Neuronal stem cell (in vitro differentiated cells): Measurements from ENCODE around the gene FBXO34.
A peak's percentile ranks its signal among the peaks of the same experiment; 100 is the strongest.

Source experiments
- DNase-seq: peaks from one replicate; pipeline ENCODE4 v3.0.0-alpha.2; 2013; ENCODE audit warnings: low spot score
- H2AFZ ChIP-seq: one replicate; pipeline ENCODE4 v1.6.1; 2013; ENCODE audit warnings: mild to moderate bottlenecking, low read length, inconsistent platforms
- H2AK5ac ChIP-seq: 2 replicates; pipeline ENCODE4 v1.6.1; 2013; ENCODE audit warnings: low read depth, mild to moderate bottlenecking, inconsistent platforms, low read length, moderate library complexity, mixed read lengths
- H2BK120ac ChIP-seq: 2 replicates; pipeline ENCODE4 v1.6.1; 2013; ENCODE audit warnings: low read depth, mild to moderate bottlenecking, inconsistent platforms, low read length, moderate library complexity, mixed read lengths
- H2BK12ac ChIP-seq: one replicate; pipeline ENCODE4 v1.6.1; 2013; ENCODE audit warnings: low read length, inconsistent platforms
- H2BK15ac ChIP-seq: 2 replicates; pipeline ENCODE4 v1.6.1; 2013; ENCODE audit warnings: mild to moderate bottlenecking, low read length, inconsistent platforms, mixed read lengths
- H2BK5ac ChIP-seq: one replicate; pipeline ENCODE4 v1.6.1; 2013; ENCODE audit warnings: inconsistent platforms, mild to moderate bottlenecking, low read length, moderate library complexity
- H3K14ac ChIP-seq: one replicate; pipeline ENCODE4 v1.6.1; 2013; ENCODE audit warnings: low read length, inconsistent platforms
- H3K18ac ChIP-seq: 2 replicates; pipeline ENCODE4 v1.6.1; 2013; ENCODE audit warnings: low read length, inconsistent platforms
- H3K23ac ChIP-seq: 2 replicates; pipeline ENCODE4 v1.6.1; 2013; ENCODE audit warnings: low read depth, mild to moderate bottlenecking, mixed read lengths, low read length, inconsistent platforms; ENCODE audit not compliant: poor library complexity
- H3K27ac ChIP-seq: replicated peaks from 3 replicates; pipeline ENCODE4 v1.5.1; 2013; ENCODE audit warnings: low read length, inconsistent platforms
- H3K27me3 ChIP-seq, 3 experiments: 2 replicates each; pipeline ENCODE4 v1.6.1; 2013; ENCODE audit warnings: low read length in 3 of 3, mild to moderate bottlenecking in 2 of 3, inconsistent platforms in 1 of 3, low read depth in 1 of 3, mixed read lengths in 1 of 3, moderate library complexity in 1 of 3; ENCODE audit not compliant: control insufficient read depth in 3 of 3, insufficient read depth in 3 of 3
- H3K36me3 ChIP-seq, 2 donors: replicated peaks in 1 of 2; 2 replicates each; pipeline ENCODE4 v1.6.1; 2013; ENCODE audit warnings: low read length in 2 of 2; ENCODE audit not compliant: control insufficient read depth in 2 of 2, insufficient read depth in 2 of 2
- H3K4ac ChIP-seq: 2 replicates; pipeline ENCODE4 v1.6.1; 2013; ENCODE audit warnings: inconsistent platforms, mild to moderate bottlenecking, low read length, moderate library complexity
- H3K4me1 ChIP-seq, 2 donors: 1 replicate in 1 of 2; 2 replicates in 1 of 2; pipeline ENCODE4 v1.6.1; 2013; ENCODE audit warnings: low read length in 2 of 2, low read depth in 1 of 2; ENCODE audit not compliant: control insufficient read depth in 2 of 2, insufficient read depth in 1 of 2
- H3K4me2 ChIP-seq: one replicate; pipeline ENCODE4 v1.6.1; 2013; ENCODE audit warnings: mild to moderate bottlenecking, low read length, inconsistent platforms; ENCODE audit not compliant: insufficient read depth, poor library complexity, severe bottlenecking
- H3K4me3 ChIP-seq, 2 donors: 2 replicates each; pipeline ENCODE4 v1.5.1; 2013; ENCODE audit warnings: low read length in 2 of 2, mild to moderate bottlenecking in 2 of 2, inconsistent platforms in 1 of 2, moderate library complexity in 1 of 2
- H3K79me1 ChIP-seq: one replicate; pipeline ENCODE4 v1.6.1; 2013; ENCODE audit warnings: low read depth, mild to moderate bottlenecking, inconsistent platforms, low read length, moderate library complexity
- H3K9ac ChIP-seq: one replicate; pipeline ENCODE4 v1.6.1; 2013; ENCODE audit warnings: mild to moderate bottlenecking, low read depth, low read length, inconsistent platforms; ENCODE audit not compliant: poor library complexity
- H3K9me3 ChIP-seq, 2 donors: replicated peaks in 1 of 2; 2 replicates each; pipeline versions ENCODE3 to v1.6.1; 2013; ENCODE audit warnings: low read length in 2 of 2, mild to moderate bottlenecking in 2 of 2, inconsistent platforms in 1 of 2, low read depth in 1 of 2, mixed read lengths in 1 of 2, moderate library complexity in 1 of 2; ENCODE audit not compliant: control insufficient read depth in 2 of 2, insufficient read depth in 1 of 2
- H4K8ac ChIP-seq: one replicate; pipeline ENCODE4 v1.6.1; 2013; ENCODE audit warnings: low read depth, mild to moderate bottlenecking, inconsistent platforms, low read length, moderate library complexity
- H4K91ac ChIP-seq: one replicate; pipeline ENCODE4 v1.6.1; 2013; ENCODE audit warnings: low read length, low read depth, mild to moderate bottlenecking, inconsistent platforms; ENCODE audit not compliant: poor library complexity
- WGBS, 2 donors: extraction: QIAGEN DNeasy Blood & Tissue Kit; methylation state at CpG; one replicate each; pipeline ENCODE4 v1.1.7; 2013; ENCODE audit warnings: missing lambda C conversion rate in 2 of 2, mixed read lengths in 1 of 2; ENCODE audit not compliant: insufficient read length in 2 of 2, insufficient replicate concordance in 1 of 2; ENCODE audit errors: extremely low coverage in 2 of 2; 5-methylcytosine and 5-hydroxymethylcytosine counted together

Gene FBXO34

DNA sequence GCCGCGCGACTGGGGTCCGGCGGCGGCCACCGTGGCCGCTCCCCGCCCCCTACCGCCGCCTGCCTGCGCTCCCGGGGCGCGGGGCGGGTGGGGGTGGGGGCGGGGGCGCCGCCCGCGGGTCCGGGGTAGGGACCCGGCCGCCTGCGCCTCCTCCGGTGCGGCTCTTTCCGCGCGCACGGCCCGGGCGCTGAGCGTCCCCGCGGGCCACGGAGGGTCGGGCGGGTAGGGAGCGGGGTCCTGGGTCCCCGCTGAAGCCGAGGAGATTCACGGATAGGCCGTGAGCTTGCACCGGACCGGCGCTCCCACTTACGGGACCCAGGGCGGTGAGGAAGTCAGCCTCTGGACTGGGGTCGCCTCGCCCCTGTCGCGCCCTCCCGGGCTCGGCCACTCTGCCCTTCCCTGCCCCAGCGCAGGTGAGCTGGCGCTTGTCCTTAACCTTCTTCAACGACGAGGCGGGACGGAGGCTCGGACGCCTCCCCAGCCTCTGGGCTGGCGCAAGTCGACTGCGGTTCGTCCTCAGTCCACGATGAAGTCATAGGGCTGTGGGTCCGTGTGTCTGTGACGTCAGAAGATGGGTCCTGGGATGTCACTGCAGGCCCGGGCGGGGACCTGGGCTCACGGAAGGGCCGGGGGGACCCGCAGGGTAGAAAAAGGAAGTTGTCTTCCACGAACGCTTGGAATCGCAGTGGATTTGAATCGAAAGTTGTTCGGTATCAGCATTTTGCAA, 514 bp downstream of the FBXO34 start:
- H3K36me3 ChIP-seq, result peaks cover 0 to 5% of the 10 kb centered on the region in 2 donors
- H4K91ac ChIP-seq, result no peak overlapping the region
- peak overlapping the region; percentile 99 to 100 for H3K4me3 ChIP-seq
- peak overlapping the region; percentile 72 for H3K4me2 ChIP-seq
- H2BK15ac ChIP-seq, result peak overlapping the region; percentile 87
- peak overlapping the region; percentile 56 for H2BK120ac ChIP-seq
- H3K27ac ChIP-seq, result peak overlapping the region; percentile 76
- DNase-seq, result peak; percentile 52
- no peak overlapping the region for H2BK12ac ChIP-seq
- H3K23ac ChIP-seq, result peak overlapping the region; percentile 96
- H3K79me1 ChIP-seq, result peaks cover 8% of the 10 kb centered on the region
- peak overlapping the region; percentile 98 for H3K18ac ChIP-seq
- peak overlapping the region; percentile 94 for H3K14ac ChIP-seq
- H4K8ac ChIP-seq, result no peak overlapping the region
- WGBS, 2 donors, result no CpG with 5 or more reads among the region's 80 CpGs
- H3K4me1 ChIP-seq, result peaks cover 0 to 1% of the 10 kb centered on the region in 2 donors
- H3K4ac ChIP-seq, result peak overlapping the region; percentile 86
- H2AFZ ChIP-seq, result peak overlapping the region; percentile 72
- no peaks in the 10 kb centered on the region for H3K27me3 ChIP-seq
- no peak overlapping the region for H2BK5ac ChIP-seq
- H2AK5ac ChIP-seq, result peak overlapping the region; percentile 94
- H3K9me3 ChIP-seq, result no peaks in the 10 kb centered on the region
- H3K9ac ChIP-seq, result peak overlapping the region; percentile 97

DNA sequence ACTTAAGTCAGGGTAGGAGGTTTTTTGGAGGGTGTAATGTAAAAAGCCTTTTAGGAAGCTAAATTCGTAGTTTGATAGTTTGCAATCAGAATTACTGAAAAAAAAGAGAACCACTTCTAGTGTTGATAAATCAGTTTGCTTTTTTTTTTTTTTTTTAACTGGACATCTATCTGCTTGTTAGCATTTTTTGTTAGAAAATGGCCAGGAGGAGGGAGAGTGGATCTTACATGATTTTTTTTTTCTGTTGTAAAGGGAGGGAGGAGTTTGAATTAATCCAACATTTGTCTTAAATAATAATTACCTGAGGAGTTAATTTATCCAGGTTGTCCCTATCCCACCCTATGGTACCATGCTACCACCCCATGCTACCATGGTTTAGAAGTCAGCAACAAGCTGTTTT, 1.2 kb downstream of the FBXO34 start:
- Histone ChIP-seq H3K79me1 (peaks cover 8% of the 10 kb centered on the region), H4K91ac (no peak overlapping the region), H3K36me3 (peaks cover 0 to 5% of the 10 kb centered on the region in 2 donors), H3K4me2 (peak overlapping the region; percentile 72), H3K4me3 (peak overlapping the region; percentile 99 to 100), H3K23ac (no peak overlapping the region), H2BK12ac (no peak overlapping the region), H2BK15ac (no peak overlapping the region), H4K8ac (no peak overlapping the region), H2AK5ac (no peak overlapping the region), H3K4ac (no peak overlapping the region), H3K27ac (no peak overlapping the region), H3K18ac (no peak overlapping the region), H2AFZ (peak overlapping the region; percentile 72), H3K9me3 (no peaks in the 10 kb centered on the region), H3K27me3 (no peaks in the 10 kb centered on the region), H2BK5ac (no peak overlapping the region), H2BK120ac (no peak overlapping the region), H3K9ac (no peak overlapping the region), H3K4me1 (peaks cover 0 to 1% of the 10 kb centered on the region in 2 donors), H3K14ac (no peak overlapping the region)
- no peak for DNase-seq
- WGBS, 2 donors, result no CpG with 5 or more reads among the region's 1 CpG

DNA sequence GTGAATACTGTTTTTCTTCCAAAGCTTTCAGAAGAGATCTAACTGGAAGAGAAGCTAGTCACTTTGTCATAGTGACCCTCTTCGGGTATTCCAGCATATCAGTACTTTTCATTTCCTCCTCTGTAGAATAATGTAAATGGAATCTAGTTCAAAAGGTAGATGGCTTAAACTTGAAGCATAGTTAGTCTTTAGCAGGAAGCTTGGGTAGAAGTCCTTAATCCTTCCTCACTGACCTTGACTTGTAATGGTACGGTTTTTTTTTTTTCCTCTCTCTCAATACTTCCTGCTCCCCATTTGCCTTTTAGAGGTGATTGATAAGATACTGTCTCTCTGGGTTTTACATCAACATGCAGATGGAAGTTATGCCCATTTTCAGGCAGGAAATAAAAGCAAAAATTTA, 1.7 kb downstream of the FBXO34 start:
- H3K4me1 ChIP-seq, result peaks cover 0 to 1% of the 10 kb centered on the region in 2 donors
- no peak overlapping the region for H4K8ac ChIP-seq
- no peak overlapping the region for H4K91ac ChIP-seq
- no peak overlapping the region for H3K23ac ChIP-seq
- H3K9ac ChIP-seq, result no peak overlapping the region
- no peak overlapping the region for H3K27ac ChIP-seq
- no peak overlapping the region for H2BK12ac ChIP-seq
- no peak overlapping the region for H3K4me2 ChIP-seq
- no peaks in the 10 kb centered on the region for H3K9me3 ChIP-seq
- no peak overlapping the region for H2BK15ac ChIP-seq
- H2AK5ac ChIP-seq, result no peak overlapping the region
- no peaks in the 10 kb centered on the region for H3K27me3 ChIP-seq
- H2BK5ac ChIP-seq, result no peak overlapping the region
- WGBS, 2 donors, result no CpG with 5 or more reads among the region's 2 CpGs
- H3K79me1 ChIP-seq, result peaks cover 8% of the 10 kb centered on the region
- peaks cover 0 to 7% of the 10 kb centered on the region in 2 donors for H3K36me3 ChIP-seq
- no peak overlapping the region for H3K18ac ChIP-seq
- H2AFZ ChIP-seq, result no peak overlapping the region
- H3K4me3 ChIP-seq, result peak overlapping the region in 1 of 2 donors; percentile 100
- DNase-seq, result no peak
- no peak overlapping the region for H3K4ac ChIP-seq
- H3K14ac ChIP-seq, result no peak overlapping the region
- no peak overlapping the region for H2BK120ac ChIP-seq

- Histone ChIP-seq H2BK15ac (no peak overlapping the region), H3K4me1 (peaks cover 0 to 1% of the 10 kb centered on the region in 2 donors), H2AK5ac (no peak overlapping the region), H3K23ac (no peak overlapping the region), H3K27me3 (no peaks in the 10 kb centered on the region), H3K4ac (no peak overlapping the region), H3K79me1 (peaks cover 8% of the 10 kb centered on the region), H3K14ac (no peak overlapping the region), H3K27ac (no peak overlapping the region), H2BK5ac (no peak overlapping the region), H2BK120ac (no peak overlapping the region), H3K18ac (no peak overlapping the region), H2BK12ac (no peak overlapping the region), H3K4me2 (no peak overlapping the region), H3K4me3 (no peak overlapping the region), H2AFZ (no peak overlapping the region), H4K91ac (no peak overlapping the region), H3K9ac (no peak overlapping the region), H3K9me3 (no peaks in the 10 kb centered on the region), H4K8ac (no peak overlapping the region), H3K36me3 (peaks cover 0 to 15% of the 10 kb centered on the region in 2 donors)
- no CpG with 5 or more reads among the region's 3 CpGs for WGBS, 2 donors
- no peak for DNase-seq
Observed at GRCh38 chr14:55274146-55274545, 2.9 kb downstream of the FBXO34 start.
